NCI-H128 (cell line): ENCODE results near the gene CNGB1.

Source experiments
- DNase-seq: peaks from one replicate; lab custom pipeline; 2025; ENCODE audit not compliant: unreplicated experiment; lab: John Stamatoyannopoulos, UW

The CNGB1 gene

GRCh38 chr16:57977418-57978069 is 6.6 kb upstream of the CNGB1 start:
- no peak for DNase-seq

DNA sequence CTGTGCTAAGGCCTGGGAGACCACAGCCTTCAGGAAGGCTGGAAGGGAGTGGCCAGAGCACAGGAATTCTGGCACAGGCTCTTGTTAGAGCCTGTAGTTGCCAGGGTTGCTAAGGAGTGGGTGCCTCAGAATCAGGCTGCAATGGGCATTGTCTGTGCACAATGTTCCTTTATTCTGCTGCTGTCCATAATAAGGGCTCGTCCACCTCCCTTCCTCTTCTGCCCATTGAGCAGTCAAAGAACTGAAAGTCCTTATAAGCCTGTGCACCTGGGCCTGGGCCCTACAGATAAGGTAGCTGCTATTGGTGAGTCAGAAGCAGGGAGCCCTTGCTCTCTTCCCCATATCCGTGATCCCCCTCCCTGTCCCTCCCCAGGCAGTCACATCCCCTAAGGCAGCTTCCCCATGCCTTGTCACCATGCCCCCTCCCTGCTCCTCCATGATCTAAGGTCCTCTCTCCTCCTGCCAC is 5.4 kb upstream of the CNGB1 start:
- DNase-seq = no peak

GRCh38 chr16:57972306-57972705 is 1.4 kb upstream of the CNGB1 start:
- DNase-seq = no peak

DNA sequence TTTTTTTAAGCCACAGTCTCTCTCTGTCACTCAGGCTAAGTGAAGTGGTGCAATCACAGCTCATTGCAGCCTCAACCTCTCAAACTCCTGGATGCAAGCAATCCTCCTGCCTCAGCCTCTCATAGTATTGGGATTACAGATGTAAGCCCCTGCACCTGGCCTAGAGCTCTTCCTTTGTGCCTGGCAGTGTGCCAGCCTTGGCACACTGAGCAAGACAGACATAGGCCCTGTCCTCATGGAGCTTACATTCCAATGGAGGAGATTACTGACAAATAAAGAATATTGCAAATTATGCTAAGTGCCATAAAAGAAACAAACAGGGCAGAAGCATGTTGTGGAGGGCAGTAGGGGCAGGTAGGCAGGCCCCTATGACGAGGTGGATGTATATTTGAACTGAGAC is 920 bp upstream of the CNGB1 start:
- no peak for DNase-seq

- no peak for DNase-seq
These were observed 609 bp downstream of the CNGB1 start for GRCh38 chr16:57970319-57970718.

DNA sequence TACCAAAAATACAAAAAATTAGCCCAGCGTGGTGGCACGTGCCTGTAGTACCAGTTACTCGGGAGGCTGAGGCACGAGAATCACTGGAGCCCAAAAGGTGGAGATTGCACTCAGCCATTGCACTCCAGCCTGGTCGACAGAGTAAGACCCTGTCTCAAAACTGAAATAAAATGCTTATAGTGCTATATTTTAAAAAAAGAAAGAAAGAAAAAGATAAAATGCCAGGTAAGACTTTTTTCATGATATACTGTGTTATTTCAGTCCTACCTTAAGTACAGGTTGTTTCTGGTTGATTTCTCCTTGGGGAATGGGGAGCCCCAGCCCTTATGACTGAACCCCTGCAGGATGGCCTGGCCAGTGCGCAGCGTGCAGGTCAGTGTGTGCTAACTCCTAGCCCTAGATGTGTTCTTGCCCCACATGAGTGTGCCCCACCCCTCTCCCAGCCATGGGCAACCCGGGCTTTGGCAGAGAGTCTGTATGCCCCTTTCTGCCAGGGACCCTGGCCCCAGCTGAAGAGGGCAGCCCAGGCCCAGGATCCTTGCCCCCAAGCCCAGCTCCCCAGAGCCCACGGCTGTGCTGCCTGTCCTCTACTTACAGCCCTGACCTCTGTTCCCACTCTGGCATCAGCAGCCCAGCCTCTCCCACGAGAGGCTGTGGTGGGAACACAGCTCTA is 1.3 kb downstream of the CNGB1 start:
- DNase-seq = no peak

DNA sequence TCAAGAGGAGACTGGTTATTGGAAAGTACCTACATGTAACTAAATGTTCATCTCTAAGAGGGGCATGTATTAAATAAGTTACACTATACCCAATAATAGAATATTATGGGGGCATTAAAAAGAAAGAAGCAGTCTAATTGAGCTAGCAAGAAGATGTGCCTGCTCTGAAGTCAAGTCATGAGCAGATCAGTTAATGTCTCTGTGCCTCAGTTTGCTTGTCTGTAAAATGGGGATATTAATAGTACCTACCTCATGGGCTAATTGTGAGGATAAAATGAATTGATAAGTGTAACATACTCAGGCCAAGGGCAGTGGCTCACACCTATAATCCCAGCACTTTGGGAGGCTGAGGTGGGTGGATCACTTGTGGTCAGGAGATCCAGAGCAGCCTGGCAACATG is 3.0 kb downstream of the CNGB1 start:
- DNase-seq = no peak

DNA sequence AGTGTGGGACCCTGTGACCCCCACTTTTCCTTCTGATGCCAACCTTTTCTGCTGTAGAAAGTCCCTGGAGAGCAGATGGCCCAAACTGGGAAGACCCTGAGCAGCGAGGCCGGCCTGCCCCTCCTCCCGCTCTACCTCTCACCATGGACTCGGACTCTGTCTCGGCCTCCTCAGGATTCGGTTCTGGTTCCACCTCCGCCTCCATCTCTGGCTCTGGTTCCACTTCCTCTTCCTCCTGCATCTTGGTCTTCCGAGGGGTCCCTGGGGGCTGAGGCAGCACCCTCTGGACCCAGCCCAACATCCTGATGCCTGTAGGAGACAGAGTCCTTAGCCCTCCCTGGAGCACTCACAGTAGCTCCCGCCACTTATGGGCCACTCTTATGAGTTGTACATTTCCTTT is 3.9 kb downstream of the CNGB1 start:
- no peak for DNase-seq

- DNase-seq = no peak
These were observed 4.6 kb downstream of the CNGB1 start for GRCh38 chr16:57966204-57966771.

GRCh38 chr16:57964157-57964700 is 6.7 kb downstream of the CNGB1 start:
- no peak for DNase-seq

DNA sequence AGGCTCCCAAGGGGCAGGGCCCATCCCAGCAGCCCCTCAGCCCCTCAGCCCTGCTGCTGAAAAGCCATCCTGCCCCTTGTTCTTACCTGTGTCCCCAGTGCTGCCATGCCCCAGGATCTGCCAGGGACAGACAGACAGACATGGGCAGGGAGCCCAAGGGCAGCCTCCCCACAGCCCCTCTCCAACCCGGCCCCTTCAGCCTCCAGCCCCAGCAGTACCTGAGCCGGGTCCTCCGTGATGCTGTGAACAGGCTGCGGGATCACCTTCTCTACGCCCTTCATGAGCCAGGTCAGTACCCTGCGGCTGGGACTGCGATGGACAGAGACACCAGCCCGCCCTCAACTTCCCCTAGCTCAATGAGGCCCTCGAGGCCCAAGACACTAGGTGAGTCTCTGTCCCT is 8.2 kb downstream of the CNGB1 start:
- no peak for DNase-seq

DNA sequence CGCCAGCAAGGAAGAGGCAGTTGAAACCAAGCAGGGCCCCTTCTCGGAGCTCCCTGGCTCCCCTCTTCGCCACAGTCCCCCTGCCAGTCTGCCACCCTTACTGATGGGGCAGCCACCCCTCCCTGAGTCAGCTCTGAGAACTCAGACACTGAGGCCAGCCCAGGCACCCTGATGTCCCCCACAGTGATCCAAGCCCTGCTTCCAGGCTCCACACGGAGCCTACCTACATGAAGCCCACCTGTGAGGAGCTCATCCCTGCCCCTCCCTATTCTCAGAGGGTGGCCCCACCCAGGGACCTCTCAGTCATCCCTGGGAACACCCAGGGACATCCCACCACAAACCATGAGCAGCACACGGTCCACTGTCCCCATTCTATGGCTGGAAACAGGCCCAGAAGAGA is 8.9 kb downstream of the CNGB1 start:
- no peak for DNase-seq

DNA sequence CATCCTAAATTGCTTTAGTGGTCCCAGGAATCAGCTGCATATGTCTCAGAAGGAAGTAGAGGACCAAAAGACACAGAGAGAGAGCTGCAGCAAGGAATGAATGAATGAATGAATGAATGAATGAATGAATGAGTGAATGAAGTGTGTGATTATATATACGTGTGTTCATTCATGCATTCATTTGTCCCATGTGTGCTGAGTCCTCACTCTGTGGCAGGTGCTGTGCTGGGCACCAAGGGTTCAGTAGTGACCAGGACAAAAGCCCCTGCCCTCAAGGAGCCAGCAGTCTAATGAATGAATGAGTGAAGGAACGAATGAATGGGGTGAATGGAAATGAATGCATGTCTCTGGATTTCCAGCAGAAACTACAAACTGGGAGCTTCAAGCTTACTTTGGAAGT is 9.4 kb downstream of the CNGB1 start:
- no peak for DNase-seq

- no peak for DNase-seq
These were observed 10.0 kb downstream of the CNGB1 start for GRCh38 chr16:57960826-57961472.

GRCh38 chr16:57960310-57960709 is 10.6 kb downstream of the CNGB1 start:
- DNase-seq = no peak

DNA sequence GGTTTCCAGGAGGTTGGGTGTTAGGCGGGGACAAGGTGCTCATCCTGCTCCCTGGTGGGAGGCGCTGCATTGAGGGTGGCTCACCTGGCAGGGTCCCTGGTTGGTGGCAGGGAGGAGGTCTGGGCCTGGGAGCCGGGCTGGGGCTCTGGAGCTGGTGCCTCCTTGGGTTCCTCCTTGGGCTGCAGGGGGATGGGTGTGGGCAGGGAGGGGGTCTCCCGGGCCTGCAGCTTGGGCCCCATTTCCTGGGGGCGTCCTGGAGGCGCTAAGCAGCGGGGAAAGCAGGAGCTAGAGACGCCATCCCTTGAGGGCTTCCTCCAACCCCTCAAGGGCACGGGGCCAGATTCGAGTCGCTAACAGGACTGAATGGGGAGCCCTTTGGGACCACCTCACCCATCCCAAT is 11.1 kb downstream of the CNGB1 start:
- no peak for DNase-seq

GRCh38 chr16:57959121-57959520 is 11.8 kb downstream of the CNGB1 start:
- DNase-seq = no peak

- no peak for DNase-seq
These were observed 12.4 kb downstream of the CNGB1 start for GRCh38 chr16:57958544-57958943.

DNA sequence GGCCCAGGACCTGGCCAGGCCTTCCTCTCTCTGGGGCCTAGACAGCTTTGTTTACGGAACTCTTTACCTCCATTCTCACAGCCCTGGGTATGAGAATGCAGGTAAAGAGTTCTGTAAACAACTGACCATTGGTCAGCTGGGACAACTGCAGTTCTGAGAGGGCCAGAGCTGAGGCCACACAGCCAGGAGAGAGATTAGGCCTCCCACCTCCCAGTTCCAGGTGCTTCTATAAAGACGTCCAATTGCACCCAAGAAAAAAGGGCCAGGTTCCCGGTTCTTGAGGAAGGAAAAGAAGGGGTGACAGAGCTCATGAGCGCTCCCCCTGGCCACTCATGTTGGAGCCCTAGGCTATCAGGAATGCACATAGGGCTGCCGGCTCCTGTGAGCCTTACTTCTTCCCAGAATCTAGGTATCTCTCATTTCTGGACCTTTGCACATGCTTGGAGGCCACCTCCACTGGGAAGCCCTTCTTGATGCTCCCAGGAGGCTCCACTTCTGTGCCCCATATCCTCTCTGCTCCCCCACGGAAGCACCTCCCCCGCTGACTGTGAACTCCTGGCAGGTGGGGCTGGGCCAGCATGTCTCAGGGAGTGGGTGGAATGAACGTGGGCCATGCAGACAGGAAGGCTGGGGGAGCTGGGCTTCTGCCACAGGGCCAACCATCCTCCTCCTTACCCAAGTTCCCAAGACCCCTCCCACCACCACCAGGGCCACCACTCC is 13.1 kb downstream of the CNGB1 start:
- no peak for DNase-seq

DNA sequence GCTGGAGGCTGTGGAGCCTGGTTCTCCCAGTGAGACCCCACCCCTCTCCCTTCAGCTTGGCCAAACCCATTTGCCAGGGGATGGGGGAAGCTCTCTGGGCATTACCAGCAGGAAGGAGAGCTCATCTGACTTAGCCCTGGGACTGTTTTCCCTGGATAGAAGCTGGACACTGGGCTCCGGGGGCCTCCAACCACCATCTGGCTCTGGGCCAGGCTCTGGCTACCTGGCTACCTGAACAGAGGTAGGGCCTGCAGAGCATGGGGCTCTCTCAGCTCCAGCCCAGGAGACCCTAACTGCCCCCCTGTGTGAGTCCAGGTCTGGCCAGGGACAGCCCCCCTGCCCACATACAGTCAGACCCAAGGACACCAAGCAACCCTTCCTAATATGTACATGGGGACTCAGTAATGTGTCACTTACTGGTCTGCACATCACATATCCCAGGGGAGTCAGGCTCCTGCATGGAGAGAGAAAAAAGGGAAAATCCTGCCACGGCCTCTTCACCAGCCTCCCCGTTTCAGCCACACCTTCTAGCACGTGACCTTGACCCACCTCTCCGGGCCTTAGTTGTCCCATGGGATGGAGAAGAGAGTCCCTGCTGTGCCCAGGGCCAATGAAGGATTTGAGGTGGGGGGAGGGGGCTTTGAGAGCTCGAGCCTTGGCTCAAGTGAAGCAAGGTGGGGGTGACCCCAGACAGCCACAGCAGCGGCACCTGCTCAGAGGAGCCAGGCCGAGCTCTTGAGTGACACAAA is 13.8 kb downstream of the CNGB1 start:
- DNase-seq = no peak
